Measurements from ENCODE around the gene SLC7A6.

DNA sequence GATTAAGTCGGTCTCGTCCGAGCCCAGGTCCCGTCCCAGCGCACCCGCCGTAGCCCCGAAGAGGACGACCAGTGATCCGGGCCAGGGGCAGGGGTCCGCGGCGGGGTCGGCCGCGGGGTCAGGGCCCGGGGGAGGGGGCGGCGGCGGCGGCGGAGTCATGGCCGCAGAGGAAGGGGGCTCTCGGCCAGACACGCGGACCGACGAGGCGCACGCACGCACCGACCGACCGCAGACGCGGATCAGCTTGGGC, 28.5 kb upstream of the SLC7A6 start, which contains the start of gene ESRP2:
- TF ChIP-seq POLR2AphosphoS5 (IDR thresholded peaks at IDR 0.05; ENCODE audit: borderline replicate concordance, low read depth, low read length) (no peak), FOXP2 (optimal IDR thresholded peaks at IDR 0.05; ENCODE audit: control extremely low read depth, extremely low read length, insufficient read depth) (no peak), EZH2 (IDR thresholded peaks at IDR 0.05) (no peak)
